ENCODE results near the gene RSRC1. TPM values are rescaled to one million over a fixed set of nuclear protein-coding genes. Genes with fewer than 3 reads are reported as not detected.

The RSRC1 gene
- total and polyA plus RNA-seq, 2 of the 8 experiments (the other 6 are each of a cell fraction or from before 2014, with no cell fraction given): 2.0 to 27.9 TPM

DNA sequence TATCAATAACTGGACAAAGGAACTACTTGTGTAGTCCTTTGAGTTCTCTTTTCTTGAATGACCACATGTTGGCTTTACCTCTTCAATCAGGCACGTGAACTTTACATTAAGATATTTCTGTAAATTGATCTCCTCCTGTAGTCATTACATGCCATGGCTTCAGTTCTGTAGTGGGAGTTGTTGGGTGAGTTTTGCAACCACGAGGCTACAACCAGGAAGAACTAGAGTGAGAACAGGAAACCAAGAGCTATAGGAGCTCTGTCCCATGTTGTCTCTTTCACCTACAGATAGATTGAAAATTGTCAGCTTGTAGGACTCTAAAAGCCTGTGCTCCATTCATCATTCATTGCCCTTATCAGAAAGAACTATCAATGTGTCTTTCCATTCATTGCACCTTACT is 2.0 kb downstream of the RSRC1 start:
- no peak overlapping the region for H4K8ac ChIP-seq (ENCODE audit: extremely low read depth, insufficient read depth, low read length)
- H2BK12ac ChIP-seq (ENCODE audit: low read depth, low read length): no peak overlapping the region
- H2AFZ ChIP-seq (ENCODE audit: low read length): no peak overlapping the region
- no peak overlapping the region for H3K23ac ChIP-seq (ENCODE audit: insufficient read length)
- H3K4me1 ChIP-seq (replicated peaks in 1 of 4; ENCODE audit: control insufficient read depth in 3 of 4, insufficient read depth in 4 of 4, low read length in 3 of 4): peaks cover 0 to 8% (median 2%) of the 10 kb centered on the region in 4 experiments; a peak in 4 of 7 replicates
- H4K5ac ChIP-seq (ENCODE audit: insufficient read length, low read depth, low read length): no peak overlapping the region
- H2BK120ac ChIP-seq (replicated peaks; ENCODE audit: low read depth, low read length): no peak overlapping the region
- DNase-seq (ENCODE audit: low read depth in 1 of 2, low spot score in 2 of 2) (no peak), FAIRE-seq (no peak)
- no peak overlapping the region for H3K4me2 ChIP-seq (ENCODE audit: insufficient read depth in 1 of 2, low read depth in 2 of 2, low read length in 2 of 2)
- H4K20me1 ChIP-seq (replicated peaks in 1 of 2; ENCODE audit: control insufficient read depth in 1 of 2, insufficient read depth in 2 of 2, low read length in 2 of 2): peaks cover 0 to 4% of the 10 kb centered on the region in 2 experiments
- H3K79me1 ChIP-seq (ENCODE audit: low read depth, low read length): no peaks in the 10 kb centered on the region; the same call in 1 of the 2 replicates
- H3K14ac ChIP-seq (ENCODE audit: insufficient read length): no peak overlapping the region
- no peak overlapping the region for H2BK5ac ChIP-seq (ENCODE audit: low read depth, low read length)
- H2AK5ac ChIP-seq (ENCODE audit: low read depth, low read length): no peak overlapping the region
- no peak overlapping the region for H2BK15ac ChIP-seq (ENCODE audit: low read length)
- H3K79me2 ChIP-seq (ENCODE audit: control insufficient read depth in 1 of 2, insufficient read depth in 2 of 2, low read length in 2 of 2): peaks cover 0 to 54% of the 10 kb centered on the region in 2 experiments; a peak in 2 of 4 replicates
- no peak overlapping the region for H2BK20ac ChIP-seq (ENCODE audit: low read length)
- H3K36me3 ChIP-seq (ENCODE audit: control insufficient read depth in 2 of 4, insufficient read depth in 4 of 4, low read length in 3 of 4): no peaks in the 10 kb centered on the region
- no peak overlapping the region for H3K18ac ChIP-seq (ENCODE audit: extremely low read depth, low read length)
- H3K27me3 ChIP-seq (replicated peaks in 1 of 4; ENCODE audit: control insufficient read depth in 3 of 4, extremely low read depth in 1 of 4, insufficient read depth in 3 of 4, low read length in 3 of 4): peaks cover 12 to 26% (median 20%) of the 10 kb centered on the region in 4 experiments
- H3K4me3 ChIP-seq (ENCODE audit: extremely low read depth in 1 of 4, insufficient read depth in 2 of 4, low read depth in 3 of 4, low read length in 4 of 4): no peak overlapping the region
- 83% methylated on average over 2 of the region's 2 CpGs; no CpG with 5 or more reads in 1 of the 2 experiments for WGBS, 2 experiments (ENCODE audit: extremely low coverage in 1 of 2, insufficient coverage in 1 of 2, insufficient read length in 1 of 2, insufficient replicate concordance in 2 of 2, low coverage in 1 of 2, low lambda C conversion rate in 2 of 2, missing lambda C conversion rate in 1 of 2)
- no peak overlapping the region for H3K27ac ChIP-seq (ENCODE audit: low read depth, low read length)
- POLR2A ChIA-PET (ENCODE audit: partially characterized antibody): interaction anchor here (1.0 kb wide), 1 partner anchor 17 kb away, joined by 3 read pairs; no protein-coding TSS in a partner anchor
- no peak overlapping the region for H3K4ac ChIP-seq (replicated peaks; ENCODE audit: insufficient read length, low read depth, low read length)
- CTCF ChIA-PET (ENCODE audit: partially characterized antibody): interaction anchor here (5.7 kb wide), 1 partner anchor 17 kb away, joined by 43 read pairs; no protein-coding TSS in a partner anchor
- H3K23me2 ChIP-seq (ENCODE audit: low read depth, low read length): peaks cover 13% of the 10 kb centered on the region; the same call in 1 of the 2 replicates
- H3K56ac ChIP-seq (replicated peaks; ENCODE audit: insufficient read length, low read depth, low read length): no peak overlapping the region
- H4K91ac ChIP-seq (replicated peaks; ENCODE audit: insufficient read length, low read length): no peak overlapping the region
- H3K9me3 ChIP-seq (ENCODE audit: insufficient read depth in 2 of 2, low read depth in 1 of 2, low read length in 1 of 2): no peaks in the 10 kb centered on the region
- no peak overlapping the region for H3K9ac ChIP-seq (replicated peaks in 1 of 4; ENCODE audit: extremely low read depth in 1 of 4, low read depth in 3 of 4, low read length in 3 of 4)
- TF ChIP-seq HDAC6 (IDR thresholded peaks at IDR 0.05; ENCODE audit: low read depth, low read length) (no peak), BRCA1 (IDR thresholded peaks at IDR 0.05; ENCODE audit: low read depth, low read length) (no peak), PHF8 (conservative IDR thresholded peaks at IDR 0.05; ENCODE audit: low read depth, low read length) (no peak), EZH2 (IDR thresholded peaks at IDR 0.05; ENCODE audit: low read depth, low read length, severe bottlenecking) (no peak)
- TF ChIP-seq, protein P1, sequence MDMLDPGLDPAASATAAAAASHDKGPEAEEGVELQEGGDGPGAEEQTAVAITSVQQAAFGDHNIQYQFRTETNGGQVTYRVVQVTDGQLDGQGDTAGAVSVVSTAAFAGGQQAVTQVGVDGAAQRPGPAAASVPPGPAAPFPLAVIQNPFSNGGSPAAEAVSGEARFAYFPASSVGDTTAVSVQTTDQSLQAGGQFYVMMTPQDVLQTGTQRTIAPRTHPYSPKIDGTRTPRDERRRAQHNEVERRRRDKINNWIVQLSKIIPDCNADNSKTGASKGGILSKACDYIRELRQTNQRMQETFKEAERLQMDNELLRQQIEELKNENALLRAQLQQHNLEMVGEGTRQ (IDR thresholded peaks at IDR 0.05; ENCODE audit: low read length): no peak

All from H1 (cell line).